HL-60 (cell line): ENCODE measurements around the gene FOXC2.

Experiments
- CTCF ChIP-seq: IDR thresholded peaks from one replicate; pipeline ENCODE4 v1.5.1; 2011; ENCODE audit warnings: low read length, control low read depth, inconsistent platforms; ENCODE audit not compliant: insufficient read depth
- POLR2AphosphoS5 ChIP-seq: IDR thresholded peaks from 2 replicates; pipeline ENCODE4 v1.6.1; 2012; ENCODE audit warnings: low read depth

GRCh38 chr16:86540894-86541293, 25.7 kb upstream of the FOXC2 start:
- TF ChIP-seq CTCF (no peak), POLR2AphosphoS5 (no peak)
